ENCODE results near the gene PLG. TPM values are rescaled to one million over a fixed set of nuclear protein-coding genes. Genes with fewer than 3 reads are reported as not detected.
"Not testable (repeated sequence)": the region's sequence is repeated elsewhere in the genome, so short reads cannot be mapped to it uniquely, and the experiment has no call there.

PLG gene
- total and polyA plus RNA-seq, 2 experiments from 2014 or later = 0.29 TPM; not detected in 1

- no peak for DNase-seq
- no peak overlapping the region for H3K4me2 ChIP-seq (ENCODE audit: unreplicated experiment)
- WGBS, 2 experiments (ENCODE audit: low coverage in 1 of 2, low lambda C conversion rate in 2 of 2, missing lambda C conversion rate in 2 of 2) = 13 to 16% methylated on average over 33 to 38 of the region's 42 CpGs
- H3K27ac ChIP-seq = no peak overlapping the region
- H3F3A ChIP-seq (ENCODE audit: insufficient read depth) = no peaks in the 10 kb centered on the region
- H3K9ac ChIP-seq = no peak overlapping the region
- no peaks in the 10 kb centered on the region for H3K9me2 ChIP-seq (ENCODE audit: insufficient read depth)
- H4K20me1 ChIP-seq (ENCODE audit: insufficient read depth) = no peaks in the 10 kb centered on the region
- no peak overlapping the region for H2AFZ ChIP-seq
- TF ChIP-seq EZH2phosphoT487 (IDR thresholded peaks at IDR 0.05; ENCODE audit: insufficient read depth, low read depth) = no peak
- no peak for TF ChIP-seq EZH2 (IDR thresholded peaks at IDR 0.05; ENCODE audit: insufficient read depth, poor library complexity, severe bottlenecking)
- no peaks in the 10 kb centered on the region for H3K9me3 ChIP-seq (ENCODE audit: low read depth)
- no peaks in the 10 kb centered on the region for H3K79me2 ChIP-seq (ENCODE audit: insufficient read depth)
- no peaks in the 10 kb centered on the region for H3K27me3 ChIP-seq (replicated peaks; ENCODE audit: insufficient read depth)
- in situ Hi-C loops (cut with MboI) = no loop called here
- H3K4me3 ChIP-seq = no peak overlapping the region
- no peaks in the 10 kb centered on the region for H3K36me3 ChIP-seq (ENCODE audit: low read depth)
- H3K4me1 ChIP-seq (ENCODE audit: insufficient read depth) = no peaks in the 10 kb centered on the region
Measured at GRCh38 chr6:160678744-160679401, 23.2 kb upstream of the PLG start.

GRCh38 chr6:160679402-160679769, 22.7 kb upstream of the PLG start:
- Histone ChIP-seq H3K4me3 (no peak overlapping the region), H3K36me3 (ENCODE audit: low read depth) (no peaks in the 10 kb centered on the region), H3K4me1 (ENCODE audit: insufficient read depth) (no peaks in the 10 kb centered on the region), H3K4me2 (ENCODE audit: unreplicated experiment) (no peak overlapping the region), H3F3A (ENCODE audit: insufficient read depth) (no peaks in the 10 kb centered on the region), H3K79me2 (ENCODE audit: insufficient read depth) (no peaks in the 10 kb centered on the region), H3K9me2 (ENCODE audit: insufficient read depth) (no peaks in the 10 kb centered on the region), H2AFZ (no peak overlapping the region), H4K20me1 (ENCODE audit: insufficient read depth) (no peaks in the 10 kb centered on the region), H3K27me3 (replicated peaks; ENCODE audit: insufficient read depth) (no peaks in the 10 kb centered on the region), H3K9ac (no peak overlapping the region), H3K9me3 (ENCODE audit: low read depth) (no peaks in the 10 kb centered on the region), H3K27ac (no peak overlapping the region)
- TF ChIP-seq EZH2 (IDR thresholded peaks at IDR 0.05; ENCODE audit: insufficient read depth, poor library complexity, severe bottlenecking) = no peak
- TF ChIP-seq EZH2phosphoT487 (IDR thresholded peaks at IDR 0.05; ENCODE audit: insufficient read depth, low read depth) = no peak
- 5 to 7% methylated on average over 14 of the region's 14 CpGs for WGBS, 2 experiments (ENCODE audit: low coverage in 1 of 2, low lambda C conversion rate in 2 of 2, missing lambda C conversion rate in 2 of 2)
- DNase-seq = no peak
- in situ Hi-C loops (cut with MboI) = no loop called here

GRCh38 chr6:160685101-160685761, 16.8 kb upstream of the PLG start:
- H2AFZ ChIP-seq; DNase-seq; H3K79me2 ChIP-seq (ENCODE audit: insufficient read depth); H3K9me2 ChIP-seq (ENCODE audit: insufficient read depth); H3F3A ChIP-seq (ENCODE audit: insufficient read depth); H3K27ac ChIP-seq; H3K9me3 ChIP-seq (ENCODE audit: low read depth); H3K4me3 ChIP-seq; in situ Hi-C loops (cut with MboI); H3K36me3 ChIP-seq (ENCODE audit: low read depth); H3K9ac ChIP-seq; H4K20me1 ChIP-seq (ENCODE audit: insufficient read depth); H3K4me1 ChIP-seq (ENCODE audit: insufficient read depth); H3K27me3 ChIP-seq (replicated peaks; ENCODE audit: insufficient read depth); H3K4me2 ChIP-seq (ENCODE audit: unreplicated experiment): not testable (repeated sequence)
- WGBS, 2 experiments (ENCODE audit: low coverage in 1 of 2, low lambda C conversion rate in 2 of 2, missing lambda C conversion rate in 2 of 2) = 69 to 76% methylated on average over 25 to 32 of the region's 32 CpGs

GRCh38 chr6:160685762-160686450, 16.1 kb upstream of the PLG start:
- H3K9ac ChIP-seq = no peak overlapping the region
- in situ Hi-C loops (cut with MboI) = no loop called here
- no peaks in the 10 kb centered on the region for H3K36me3 ChIP-seq (ENCODE audit: low read depth)
- TF ChIP-seq EZH2phosphoT487 (IDR thresholded peaks at IDR 0.05; ENCODE audit: insufficient read depth, low read depth) (no peak), EZH2 (IDR thresholded peaks at IDR 0.05; ENCODE audit: insufficient read depth, poor library complexity, severe bottlenecking) (no peak)
- no peak overlapping the region for H2AFZ ChIP-seq
- no peak overlapping the region for H3K27ac ChIP-seq
- no peak for DNase-seq
- H3K4me3 ChIP-seq = no peak overlapping the region
- no peaks in the 10 kb centered on the region for H3K9me2 ChIP-seq (ENCODE audit: insufficient read depth)
- H3F3A ChIP-seq (ENCODE audit: insufficient read depth) = no peaks in the 10 kb centered on the region
- no peaks in the 10 kb centered on the region for H4K20me1 ChIP-seq (ENCODE audit: insufficient read depth)
- no peaks in the 10 kb centered on the region for H3K79me2 ChIP-seq (ENCODE audit: insufficient read depth)
- WGBS, 2 experiments (ENCODE audit: low coverage in 1 of 2, low lambda C conversion rate in 2 of 2, missing lambda C conversion rate in 2 of 2) = 31 to 32% methylated on average over 5 of the region's 5 CpGs
- H3K27me3 ChIP-seq (replicated peaks; ENCODE audit: insufficient read depth) = no peaks in the 10 kb centered on the region
- H3K4me1 ChIP-seq (ENCODE audit: insufficient read depth) = no peaks in the 10 kb centered on the region
- H3K4me2 ChIP-seq (ENCODE audit: unreplicated experiment) = no peak overlapping the region
- no peaks in the 10 kb centered on the region for H3K9me3 ChIP-seq (ENCODE audit: low read depth)

Measured in GM23248 (cell line).